Keratinocyte (primary cell): ENCODE data around the gene CFL2.
"Not testable (repeated sequence)": the region's sequence is repeated elsewhere in the genome, so short reads cannot be mapped to it uniquely, and the experiment has no call there.

Experiments
- EZH2 ChIP-seq: IDR thresholded peaks from one replicate; pipeline ENCODE4 v1.6.1; 2012; ENCODE audit warnings: inconsistent platforms, mild to moderate bottlenecking, low read length, moderate library complexity
- TF ChIP-seq, protein P1 (sequence below), 3 experiments: IDR thresholded peaks in 1 of 3; conservative IDR thresholded peaks in 1 of 3; optimal IDR thresholded peaks in 1 of 3; 2 replicates in 2 of 3; 3 replicates in 1 of 3; pipeline versions ENCODE3 to v1.5.1; 2011; ENCODE audit warnings: low read length in 3 of 3, mild to moderate bottlenecking in 3 of 3, moderate library complexity in 2 of 3, control low read depth in 1 of 3, inconsistent platforms in 1 of 3; ENCODE audit not compliant: insufficient read depth in 2 of 3; ENCODE audit errors: extremely low read depth in 1 of 3

DNA sequence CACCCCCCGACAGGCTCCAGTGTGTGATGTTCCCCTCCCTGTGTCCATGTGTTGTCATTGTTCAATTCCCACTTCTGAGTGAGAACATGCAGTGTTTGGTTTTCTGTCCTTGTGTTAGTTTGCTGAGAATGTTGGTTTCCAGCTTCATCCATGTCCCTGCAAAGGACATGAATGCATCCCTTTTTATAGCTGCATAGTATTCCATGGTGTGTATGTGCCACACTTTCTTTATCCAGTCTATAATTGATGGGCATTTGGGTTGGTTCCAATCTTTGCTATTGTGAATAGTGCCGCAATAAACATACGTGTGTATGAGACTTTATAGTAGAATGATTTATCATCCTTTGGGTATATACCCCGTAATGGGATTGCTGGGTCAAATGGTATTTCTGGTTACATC, 22.7 kb upstream of the CFL2 start:
- TF ChIP-seq, protein P1, sequence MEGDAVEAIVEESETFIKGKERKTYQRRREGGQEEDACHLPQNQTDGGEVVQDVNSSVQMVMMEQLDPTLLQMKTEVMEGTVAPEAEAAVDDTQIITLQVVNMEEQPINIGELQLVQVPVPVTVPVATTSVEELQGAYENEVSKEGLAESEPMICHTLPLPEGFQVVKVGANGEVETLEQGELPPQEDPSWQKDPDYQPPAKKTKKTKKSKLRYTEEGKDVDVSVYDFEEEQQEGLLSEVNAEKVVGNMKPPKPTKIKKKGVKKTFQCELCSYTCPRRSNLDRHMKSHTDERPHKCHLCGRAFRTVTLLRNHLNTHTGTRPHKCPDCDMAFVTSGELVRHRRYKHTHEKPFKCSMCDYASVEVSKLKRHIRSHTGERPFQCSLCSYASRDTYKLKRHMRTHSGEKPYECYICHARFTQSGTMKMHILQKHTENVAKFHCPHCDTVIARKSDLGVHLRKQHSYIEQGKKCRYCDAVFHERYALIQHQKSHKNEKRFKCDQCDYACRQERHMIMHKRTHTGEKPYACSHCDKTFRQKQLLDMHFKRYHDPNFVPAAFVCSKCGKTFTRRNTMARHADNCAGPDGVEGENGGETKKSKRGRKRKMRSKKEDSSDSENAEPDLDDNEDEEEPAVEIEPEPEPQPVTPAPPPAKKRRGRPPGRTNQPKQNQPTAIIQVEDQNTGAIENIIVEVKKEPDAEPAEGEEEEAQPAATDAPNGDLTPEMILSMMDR (optimal IDR thresholded peaks at IDR 0.05 in 1 of 3, IDR thresholded peaks at IDR 0.05 in 1 of 3, conservative IDR thresholded peaks at IDR 0.05 in 1 of 3; ENCODE audit: extremely low read depth in 1 of 3, insufficient read depth in 2 of 3, low read length in 3 of 3) = not testable (repeated sequence)
- TF ChIP-seq EZH2 = not testable (repeated sequence)
